ENCODE results near the gene DACT2. TPM values are rescaled to one million over a fixed set of nuclear protein-coding genes. Genes with fewer than 3 reads are reported as not detected.
"Not testable (repeated sequence)": the region's sequence is repeated elsewhere in the genome, so short reads cannot be mapped to it uniquely, and the experiment has no call there.

Gene DACT2
- total RNA-seq, 1 donor from 2014 or later: 0.84 TPM

DNA sequence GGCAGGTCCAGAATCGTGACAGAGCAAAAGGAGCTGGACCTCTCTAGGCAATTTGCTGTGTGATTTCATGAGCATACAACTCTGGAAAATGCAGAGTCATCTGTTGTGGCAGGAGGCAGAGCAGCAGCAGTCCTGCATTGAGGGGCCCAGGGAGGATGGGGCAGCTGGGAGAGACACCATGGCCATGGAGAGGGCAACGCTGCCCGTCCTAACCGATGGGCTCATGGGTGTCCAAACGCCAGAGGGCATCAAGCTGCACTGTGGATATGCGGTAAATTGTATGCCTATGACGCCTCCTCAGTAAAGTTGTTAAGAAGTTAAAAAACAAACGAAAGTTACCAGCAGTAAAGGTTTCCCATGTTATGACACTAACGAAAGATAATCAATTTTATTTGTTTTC, 42.2 kb upstream of the DACT2 start:
- TF ChIP-seq, protein P1, sequence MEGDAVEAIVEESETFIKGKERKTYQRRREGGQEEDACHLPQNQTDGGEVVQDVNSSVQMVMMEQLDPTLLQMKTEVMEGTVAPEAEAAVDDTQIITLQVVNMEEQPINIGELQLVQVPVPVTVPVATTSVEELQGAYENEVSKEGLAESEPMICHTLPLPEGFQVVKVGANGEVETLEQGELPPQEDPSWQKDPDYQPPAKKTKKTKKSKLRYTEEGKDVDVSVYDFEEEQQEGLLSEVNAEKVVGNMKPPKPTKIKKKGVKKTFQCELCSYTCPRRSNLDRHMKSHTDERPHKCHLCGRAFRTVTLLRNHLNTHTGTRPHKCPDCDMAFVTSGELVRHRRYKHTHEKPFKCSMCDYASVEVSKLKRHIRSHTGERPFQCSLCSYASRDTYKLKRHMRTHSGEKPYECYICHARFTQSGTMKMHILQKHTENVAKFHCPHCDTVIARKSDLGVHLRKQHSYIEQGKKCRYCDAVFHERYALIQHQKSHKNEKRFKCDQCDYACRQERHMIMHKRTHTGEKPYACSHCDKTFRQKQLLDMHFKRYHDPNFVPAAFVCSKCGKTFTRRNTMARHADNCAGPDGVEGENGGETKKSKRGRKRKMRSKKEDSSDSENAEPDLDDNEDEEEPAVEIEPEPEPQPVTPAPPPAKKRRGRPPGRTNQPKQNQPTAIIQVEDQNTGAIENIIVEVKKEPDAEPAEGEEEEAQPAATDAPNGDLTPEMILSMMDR (IDR thresholded peaks at IDR 0.05; ENCODE audit: insufficient read depth, low read length, poor library complexity, severe bottlenecking): no peak
- Histone ChIP-seq H3K4me3 (ENCODE audit: low read depth, low read length) (no peak overlapping the region), H3K27me3 (ENCODE audit: control insufficient read depth, insufficient read depth, low read length) (no peaks in the 10 kb centered on the region), H3K36me3 (ENCODE audit: control insufficient read depth, insufficient read depth, low read length) (no peaks in the 10 kb centered on the region)
- no peak for DNase-seq (ENCODE audit: low read depth)

DNA sequence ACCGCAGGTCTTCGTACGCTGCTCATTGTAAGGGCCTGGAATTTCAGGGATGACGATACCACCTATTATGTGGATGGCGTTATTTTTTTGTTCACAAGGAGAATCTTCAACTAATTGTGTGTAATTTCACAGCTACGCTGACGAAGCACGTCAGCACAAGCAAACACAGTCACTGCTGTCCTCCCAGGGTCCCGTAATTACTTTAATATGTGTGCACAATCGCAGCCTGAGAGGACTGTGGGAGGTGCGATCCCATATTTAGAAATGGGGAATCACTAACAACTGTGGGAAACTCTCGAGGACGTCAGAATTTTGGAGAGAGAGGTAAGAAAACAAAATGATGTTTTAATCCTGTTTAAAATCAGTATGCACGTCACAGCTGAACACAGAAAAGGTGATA, 40.2 kb upstream of the DACT2 start:
- Histone ChIP-seq H3K36me3 (ENCODE audit: control insufficient read depth, insufficient read depth, low read length) (no peaks in the 10 kb centered on the region), H3K4me3 (ENCODE audit: low read depth, low read length) (no peak overlapping the region), H3K27me3 (ENCODE audit: control insufficient read depth, insufficient read depth, low read length) (no peaks in the 10 kb centered on the region)
- DNase-seq (ENCODE audit: low read depth): no peak
- TF ChIP-seq, protein P1 (IDR thresholded peaks at IDR 0.05; ENCODE audit: insufficient read depth, low read length, poor library complexity, severe bottlenecking): no peak

DNA sequence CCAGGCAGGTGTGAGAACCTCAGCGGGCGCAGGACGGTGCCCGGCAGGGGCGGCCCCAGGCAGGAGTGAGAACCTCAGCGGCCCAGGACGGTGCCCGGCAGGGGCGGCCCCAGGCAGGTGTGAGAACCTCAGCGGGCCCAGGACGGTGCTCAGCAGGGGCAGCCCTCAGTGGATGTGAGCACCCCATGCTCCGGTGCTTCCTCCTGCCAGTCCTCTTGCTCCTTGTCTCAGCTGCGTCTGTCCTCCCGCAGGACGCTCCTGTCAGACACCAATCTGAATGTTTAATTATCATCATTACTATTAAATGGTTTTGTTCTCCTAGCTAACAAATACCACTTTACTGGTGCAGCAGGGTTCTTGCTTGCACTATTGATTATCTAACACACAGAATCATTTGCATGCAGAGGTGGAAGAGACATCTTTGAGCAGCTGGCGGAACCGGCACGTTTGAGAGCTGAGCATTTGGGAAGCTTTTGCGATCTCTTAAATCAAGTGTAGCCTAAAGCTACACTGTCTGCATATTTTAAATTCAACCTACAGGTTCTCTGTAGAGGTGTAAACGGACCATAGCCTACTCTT, 39.4 kb upstream of the DACT2 start:
- H3K36me3 ChIP-seq (ENCODE audit: control insufficient read depth, insufficient read depth, low read length): no peaks in the 10 kb centered on the region
- TF ChIP-seq, protein P1 (IDR thresholded peaks at IDR 0.05; ENCODE audit: insufficient read depth, low read length, poor library complexity, severe bottlenecking): no peak
- no peaks in the 10 kb centered on the region for H3K27me3 ChIP-seq (ENCODE audit: control insufficient read depth, insufficient read depth, low read length)
- no peak overlapping the region for H3K4me3 ChIP-seq (ENCODE audit: low read depth, low read length)
- DNase-seq (ENCODE audit: low read depth): no peak

DNA sequence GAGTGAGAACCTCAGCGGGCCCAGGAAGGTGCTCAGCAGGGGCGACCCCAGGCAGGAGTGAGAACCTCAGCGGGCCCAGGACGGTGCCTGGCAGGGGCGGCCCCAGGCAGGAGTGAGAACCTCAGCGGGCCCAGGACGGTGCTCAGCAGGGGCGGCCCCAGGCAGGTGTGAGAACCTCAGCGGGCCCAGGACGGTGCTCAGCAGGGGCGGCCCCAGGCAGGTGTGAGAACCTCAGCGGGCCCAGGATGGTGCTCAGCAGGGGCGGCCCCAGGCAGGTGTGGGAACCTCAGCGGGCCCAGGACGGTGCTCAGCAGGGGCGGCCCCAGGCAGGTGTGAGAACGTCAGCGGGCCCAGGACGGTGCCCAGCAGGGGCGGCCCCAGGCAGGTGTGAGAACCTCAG, 37.3 kb upstream of the DACT2 start:
- H3K27me3 ChIP-seq (ENCODE audit: control insufficient read depth, insufficient read depth, low read length); H3K36me3 ChIP-seq (ENCODE audit: control insufficient read depth, insufficient read depth, low read length); DNase-seq (ENCODE audit: low read depth); H3K4me3 ChIP-seq (ENCODE audit: low read depth, low read length): not testable (repeated sequence)

DNA sequence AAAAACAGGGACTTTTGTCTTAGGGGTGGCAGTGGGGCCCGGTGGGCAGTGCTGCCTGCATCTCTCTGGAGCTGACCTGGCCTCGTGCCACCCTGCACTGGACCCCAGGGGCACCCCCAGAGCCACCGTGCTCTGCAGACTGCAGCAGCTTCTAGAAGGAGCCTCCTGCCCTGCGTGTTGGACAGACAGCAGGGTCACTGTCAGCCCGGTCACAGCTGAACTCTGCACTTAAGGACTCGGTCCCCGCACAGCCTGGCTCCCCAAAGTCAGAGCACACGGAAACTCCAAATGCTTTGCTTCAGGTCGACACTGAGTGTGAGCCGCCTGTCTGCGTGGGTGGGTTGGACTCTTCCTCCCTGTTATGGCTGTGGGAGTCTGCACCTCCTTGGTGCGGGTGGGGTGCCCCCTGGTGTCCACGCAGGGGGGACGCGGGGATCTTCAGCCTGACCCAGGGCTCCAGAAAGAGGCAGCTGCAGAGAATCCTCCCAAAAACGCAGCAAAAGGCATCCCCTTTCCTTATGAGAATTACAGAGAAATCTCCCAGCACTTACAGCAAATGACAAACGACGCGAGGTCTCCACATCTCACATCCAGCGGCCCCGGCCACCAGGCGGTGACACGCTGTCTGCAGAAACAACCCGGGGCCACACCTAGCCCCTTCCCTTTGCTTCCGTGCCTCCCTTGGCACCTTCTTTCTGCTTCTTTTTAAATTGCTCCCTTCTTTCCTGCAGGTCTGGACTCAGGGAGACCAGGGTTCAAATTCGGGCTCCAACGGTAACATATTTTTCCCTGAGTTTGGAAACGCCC, 36.3 kb upstream of the DACT2 start:
- H3K36me3 ChIP-seq (ENCODE audit: control insufficient read depth, insufficient read depth, low read length): no peaks in the 10 kb centered on the region
- H3K4me3 ChIP-seq (ENCODE audit: low read depth, low read length): no peak overlapping the region
- TF ChIP-seq, protein P1 (IDR thresholded peaks at IDR 0.05; ENCODE audit: insufficient read depth, low read length, poor library complexity, severe bottlenecking): peak; percentile 77
- DNase-seq (ENCODE audit: low read depth): no peak
- no peaks in the 10 kb centered on the region for H3K27me3 ChIP-seq (ENCODE audit: control insufficient read depth, insufficient read depth, low read length)

DNA sequence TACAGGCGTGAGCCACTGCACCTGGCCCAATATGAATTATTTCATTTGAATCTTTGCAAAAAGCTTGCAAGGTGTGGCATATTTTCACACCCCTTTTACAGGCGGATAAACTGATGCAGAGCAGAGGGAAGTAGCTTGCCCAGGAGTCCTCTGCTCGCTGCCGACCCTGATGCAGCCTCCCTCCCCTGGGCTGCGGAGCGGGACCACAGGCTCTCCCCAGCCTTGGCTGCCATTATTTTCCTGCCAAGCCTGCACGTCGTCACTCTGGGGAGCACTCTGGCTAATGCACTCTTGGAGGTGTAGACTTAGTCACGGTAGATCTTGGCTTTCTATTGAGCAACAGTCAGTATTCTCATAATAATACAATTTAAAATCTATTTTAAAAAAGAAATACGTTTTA, 34.8 kb upstream of the DACT2 start:
- Histone ChIP-seq H3K36me3 (ENCODE audit: control insufficient read depth, insufficient read depth, low read length) (no peaks in the 10 kb centered on the region), H3K4me3 (ENCODE audit: low read depth, low read length) (no peak overlapping the region), H3K27me3 (ENCODE audit: control insufficient read depth, insufficient read depth, low read length) (no peaks in the 10 kb centered on the region)
- TF ChIP-seq, protein P1 (IDR thresholded peaks at IDR 0.05; ENCODE audit: insufficient read depth, low read length, poor library complexity, severe bottlenecking): no peak
- no peak for DNase-seq (ENCODE audit: low read depth)
